KBM-7 (cell line): ENCODE data around the gene TBC1D17.

ENCODE experiments used
- DNase-seq: peaks from one replicate; pipeline ENCODE4 v3.0.0-alpha.2; 2015
- in situ Hi-C: fragments of 300-500 bp; cut with MboI; formaldehyde crosslinking; loops from 2 replicates; pipeline ENCODE4 v1.14.3; 2020; ENCODE audit warnings: low sequenced_read_pairs, low pct_unique_long_range_greater_than_20kb, mixed read lengths

TBC1D17 gene

GRCh38 chr19:49846408-49846807, 31.1 kb upstream of the TBC1D17 start:
- no peak for DNase-seq
- in situ Hi-C loops = no loop called here

GRCh38 chr19:49847731-49848696, 29.5 kb upstream of the TBC1D17 start:
- in situ Hi-C loops = no loop called here
- peak; percentile 64 for DNase-seq

GRCh38 chr19:49848938-49849337, 28.6 kb upstream of the TBC1D17 start:
- no peak for DNase-seq
- in situ Hi-C loops = no loop called here

GRCh38 chr19:49849433-49850220, 27.9 kb upstream of the TBC1D17 start:
- DNase-seq = no peak
- in situ Hi-C loops = no loop called here

GRCh38 chr19:49850221-49850486, 27.3 kb upstream of the TBC1D17 start:
- no peak for DNase-seq

GRCh38 chr19:49850487-49851342, 26.8 kb upstream of the TBC1D17 start, which contains the start of gene PTOV1:
Gene PTOV1 (plus strand): TSS chr19:49851159.
- in situ Hi-C loops = no loop called here
- peak; percentile 92 for DNase-seq

More at GRCh38 chr19:49850221-49850486, 27.3 kb upstream of the TBC1D17 start:
- in situ Hi-C loops = no loop called here

DNA sequence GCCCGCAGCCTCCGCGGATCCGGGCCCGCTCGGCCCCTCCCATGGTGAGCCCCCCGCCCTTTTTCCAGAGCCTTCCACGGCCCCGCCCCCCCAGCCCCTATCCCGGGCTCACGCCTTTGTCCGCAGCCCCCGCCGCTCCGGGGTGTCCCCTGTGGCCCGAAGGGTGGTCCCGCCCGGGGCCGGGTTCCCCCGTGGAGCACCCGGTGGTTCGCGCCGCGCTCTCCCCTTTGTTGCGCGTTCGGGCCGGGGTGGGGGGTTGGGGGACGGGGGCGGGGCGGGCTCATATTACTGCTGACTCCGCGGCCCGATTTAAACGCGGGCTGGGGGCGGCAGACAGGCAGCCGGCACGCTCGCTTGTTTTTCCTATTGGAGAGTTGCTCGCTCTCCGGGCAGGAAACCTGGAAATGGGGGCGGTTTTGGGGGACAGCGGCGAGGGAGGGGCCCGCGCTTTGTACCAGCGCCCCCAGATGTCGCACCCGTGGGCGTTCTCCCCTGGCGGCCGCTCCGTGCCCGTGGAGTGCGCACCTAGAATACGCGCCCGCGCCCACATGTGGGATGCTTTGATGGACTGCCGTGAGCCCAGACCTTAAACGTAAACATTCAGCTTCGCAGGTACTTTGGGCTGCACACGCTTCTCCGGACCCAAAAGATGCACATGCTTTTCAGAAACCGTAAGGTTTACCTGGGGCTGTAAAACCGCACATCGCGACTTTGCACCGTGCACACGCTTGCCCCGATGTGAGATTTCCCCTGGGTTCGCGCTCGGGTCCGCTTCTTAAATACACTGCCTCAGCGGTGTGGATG, 25.8 kb upstream of the TBC1D17 start:
- no peak for DNase-seq
- in situ Hi-C loops = no loop called here

- in situ Hi-C loops = no loop called here
- DNase-seq = no peak
These were observed 24.8 kb upstream of the TBC1D17 start for GRCh38 chr19:49852631-49853126.

- no peak for DNase-seq
- in situ Hi-C loops = no loop called here
These were observed 23.6 kb upstream of the TBC1D17 start for GRCh38 chr19:49853852-49854377.

- in situ Hi-C loops = no loop called here
- DNase-seq = no peak
These were observed 22.9 kb upstream of the TBC1D17 start for GRCh38 chr19:49854378-49855263.

DNA sequence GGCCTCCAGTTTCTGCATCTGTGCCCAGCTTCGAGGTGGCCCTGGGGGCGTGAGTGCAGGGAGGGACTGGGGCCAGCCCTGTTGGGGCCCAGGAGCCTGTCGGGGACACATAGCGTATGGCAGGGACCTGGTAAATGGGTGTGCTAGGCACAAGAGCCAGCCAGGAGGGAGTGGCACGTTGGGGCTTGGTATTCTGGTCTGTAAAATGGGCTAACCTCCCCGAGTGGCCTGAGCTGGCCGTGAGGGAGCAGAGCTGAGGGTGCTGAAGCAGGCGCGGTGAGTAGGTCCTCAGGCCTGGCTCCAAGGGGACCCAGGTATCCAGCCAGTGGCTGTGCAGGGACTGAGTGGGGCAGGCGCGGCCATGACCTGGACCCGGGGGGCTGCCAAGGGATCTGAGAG, 22.2 kb upstream of the TBC1D17 start:
- DNase-seq = no peak
- in situ Hi-C loops = no loop called here

GRCh38 chr19:49855676-49856573, 21.6 kb upstream of the TBC1D17 start:
- DNase-seq = no peak
- in situ Hi-C loops = no loop called here

DNA sequence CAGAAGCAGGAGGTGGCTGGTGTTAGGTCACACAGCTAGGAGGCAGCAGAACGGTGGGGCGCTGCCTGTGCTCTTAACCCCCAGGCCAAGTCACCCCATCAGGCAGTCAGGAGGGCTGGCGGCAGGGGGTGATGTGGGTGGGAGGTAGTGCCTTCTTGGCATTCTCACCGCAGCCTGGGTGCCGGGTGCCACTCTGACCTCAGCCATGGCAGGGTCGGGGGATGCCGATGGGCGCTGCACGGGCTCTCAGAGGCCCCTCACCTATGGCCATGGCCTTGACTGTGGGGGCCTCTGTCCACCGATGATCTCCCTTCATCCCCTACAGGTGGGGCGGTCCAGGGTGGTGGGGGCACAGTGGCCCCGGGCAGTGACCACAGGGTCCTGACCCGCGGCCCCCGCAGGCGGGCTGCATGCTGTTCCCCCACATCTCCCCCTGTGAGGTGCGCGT, 20.9 kb upstream of the TBC1D17 start:
- in situ Hi-C loops = no loop called here
- no peak for DNase-seq

DNA sequence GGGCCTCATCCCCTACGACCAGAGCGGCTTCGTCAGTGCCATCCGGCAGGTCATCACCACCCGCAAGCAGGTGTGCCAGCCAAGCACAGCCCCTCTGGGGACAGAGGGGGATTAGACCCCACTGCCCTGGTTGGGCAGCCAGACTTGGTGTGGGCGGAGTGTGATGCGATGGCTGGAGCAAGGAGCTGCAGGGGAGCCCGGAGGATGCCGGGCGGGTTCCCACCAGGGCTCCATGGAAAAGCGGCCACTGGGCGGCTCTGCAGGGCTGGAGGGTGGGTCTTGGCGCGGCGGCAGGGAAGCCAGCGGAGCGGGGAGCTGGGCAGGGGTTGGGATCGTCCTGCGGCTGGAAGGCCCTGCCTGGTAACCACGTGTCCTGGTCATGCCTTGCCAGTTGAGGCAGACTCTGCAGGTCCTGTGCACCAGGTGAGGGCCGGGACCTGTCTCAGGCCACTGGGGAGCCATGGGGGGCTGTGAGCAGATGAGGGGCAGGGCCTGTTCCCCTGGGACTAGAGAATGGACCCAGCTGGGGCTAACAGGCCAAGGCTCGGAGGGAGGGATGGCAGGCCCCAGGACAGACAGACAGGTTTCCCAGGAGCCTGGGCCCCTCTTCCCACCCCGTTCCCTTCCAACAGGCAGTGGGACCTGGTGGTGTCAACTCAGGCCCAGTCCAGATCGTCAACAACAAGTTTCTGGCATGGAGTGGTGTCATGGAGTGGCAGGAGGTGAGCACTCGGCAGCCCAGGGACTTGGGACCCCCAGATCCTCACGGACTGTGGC, 20.3 kb upstream of the TBC1D17 start:
- in situ Hi-C loops = no loop called here
- no peak for DNase-seq

- no peak for DNase-seq
- in situ Hi-C loops = no loop called here
These were observed 19.7 kb upstream of the TBC1D17 start for GRCh38 chr19:49857838-49858087.
